Measurements from ENCODE around the gene GFM1. TPM values are rescaled to one million over a fixed set of nuclear protein-coding genes. Genes with fewer than 3 reads are reported as not detected.
A peak's percentile ranks its signal among the peaks of the same experiment; 100 is the strongest.

GFM1 gene
- total RNA-seq, 1 experiment from 2014 or later = 44.5 TPM

DNA sequence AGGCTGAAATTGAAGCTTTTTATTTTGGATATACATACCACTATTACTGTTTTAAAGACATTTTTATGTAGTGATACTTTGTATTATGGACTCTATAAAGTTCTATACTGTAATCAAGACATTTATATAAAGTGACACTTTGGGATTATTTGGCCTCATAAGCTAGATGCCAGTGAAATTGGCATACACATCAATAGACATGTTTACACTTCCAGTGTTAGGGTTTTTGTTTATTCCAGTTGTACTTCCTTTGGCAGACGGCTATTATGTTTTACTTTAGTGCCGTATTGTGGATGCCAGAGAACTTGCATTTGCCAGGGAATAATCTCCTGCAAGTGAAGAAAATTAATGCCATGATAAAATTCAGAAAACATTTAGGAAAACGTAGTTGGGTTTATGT lies 22.1 kb downstream of the GFM1 start:
- Mint-ChIP-seq H3K4me3 (no peak overlapping the region), H3K27ac (no peak overlapping the region), H3K36me3 (peaks cover 23% of the 10 kb centered on the region), H3K27me3 (ENCODE audit: low read depth) (no peaks in the 10 kb centered on the region), H3K9me3 (no peaks in the 10 kb centered on the region), H3K4me1 (peaks cover 6% of the 10 kb centered on the region; the same call in 1 of the 2 replicates)
- ATAC-seq (no peak), DNase-seq (ENCODE audit: low spot score) (no peak)
- POLR2A ChIA-PET = no interaction called here
- CTCF ChIA-PET = no interaction called here
- no peak for TF ChIP-seq ZNF671 (CRISPR knock-in tag; IDR thresholded peaks at IDR 0.05)
- TF ChIP-seq, protein P1, sequence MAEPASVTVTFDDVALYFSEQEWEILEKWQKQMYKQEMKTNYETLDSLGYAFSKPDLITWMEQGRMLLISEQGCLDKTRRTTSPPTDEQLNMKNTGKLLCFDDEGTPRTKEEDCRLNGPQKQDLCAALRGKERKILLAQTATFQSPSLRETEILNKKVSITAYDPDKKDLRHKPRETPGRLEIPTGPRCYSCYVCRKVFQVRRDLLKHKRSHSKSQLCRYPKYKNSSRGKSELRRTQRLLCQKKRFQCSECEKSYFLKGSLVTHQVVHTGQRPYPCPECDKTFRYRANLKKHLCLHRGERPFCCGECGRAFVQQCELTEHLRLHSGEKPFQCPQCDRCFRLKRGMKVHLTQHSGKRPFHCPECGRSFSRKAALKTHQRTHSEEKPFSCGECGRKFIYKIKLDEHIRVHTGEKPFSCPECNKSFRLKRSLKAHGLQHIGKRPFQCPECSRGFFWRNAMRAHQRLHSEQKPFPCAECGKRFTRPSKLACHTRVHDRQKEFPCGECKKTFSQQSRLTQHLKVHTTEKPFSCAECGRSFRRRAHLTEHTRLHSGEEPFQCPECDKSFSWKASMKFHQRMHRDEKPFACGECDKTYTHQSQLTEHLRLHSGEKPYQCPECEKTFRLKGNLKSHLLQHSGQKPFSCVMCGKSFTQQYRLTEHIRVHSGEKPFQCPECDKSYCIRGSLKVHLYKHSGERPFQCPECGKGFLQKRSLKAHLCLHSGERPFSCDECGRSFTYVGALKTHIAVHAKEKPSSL (CRISPR knock-in tag; conservative IDR thresholded peaks at IDR 0.05) = no peak

DNA sequence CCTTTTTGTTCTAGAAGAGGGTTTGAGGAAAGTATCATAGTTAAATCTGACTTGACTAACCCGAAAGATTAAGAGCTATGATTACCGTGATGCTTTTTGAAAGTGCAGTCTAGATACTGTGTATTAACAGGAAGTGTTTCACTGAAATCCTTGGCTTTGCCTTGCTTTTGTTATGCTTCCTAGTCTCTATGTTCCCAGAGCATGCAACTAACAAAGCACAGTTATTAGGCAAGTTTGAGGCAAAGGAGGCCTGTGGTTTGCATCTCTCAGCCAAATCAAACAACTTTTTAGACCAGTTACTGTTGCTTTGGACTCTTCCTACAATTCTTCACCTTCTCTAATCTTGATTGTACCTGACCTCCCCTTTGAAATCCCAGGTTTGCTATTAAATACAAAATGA lies 24.2 kb downstream of the GFM1 start:
- Mint-ChIP-seq H3K4me3 (no peak overlapping the region), H3K27ac (no peak overlapping the region), H3K4me1 (peaks cover 17% of the 10 kb centered on the region), H3K27me3 (ENCODE audit: low read depth) (no peaks in the 10 kb centered on the region), H3K9me3 (no peaks in the 10 kb centered on the region), H3K36me3 (peaks cover 20% of the 10 kb centered on the region)
- POLR2A ChIA-PET = interaction anchor here (0.6 kb wide), 1 partner anchor 1065 kb away, joined by 6 read pairs; no protein-coding TSS in a partner anchor
- CTCF ChIA-PET = interaction anchor here (0.6 kb wide), 1 partner anchor 9 kb away, joined by 4 read pairs; no protein-coding TSS in a partner anchor
- no peak for DNase-seq (ENCODE audit: low spot score)
- no peak for ATAC-seq
- TF ChIP-seq ETV6 (CRISPR knock-in tag; IDR thresholded peaks at IDR 0.05) (no peak), MXD4 (CRISPR knock-in tag; IDR thresholded peaks at IDR 0.05; ENCODE audit: borderline replicate concordance) (no peak)
- TF ChIP-seq, protein P2, sequence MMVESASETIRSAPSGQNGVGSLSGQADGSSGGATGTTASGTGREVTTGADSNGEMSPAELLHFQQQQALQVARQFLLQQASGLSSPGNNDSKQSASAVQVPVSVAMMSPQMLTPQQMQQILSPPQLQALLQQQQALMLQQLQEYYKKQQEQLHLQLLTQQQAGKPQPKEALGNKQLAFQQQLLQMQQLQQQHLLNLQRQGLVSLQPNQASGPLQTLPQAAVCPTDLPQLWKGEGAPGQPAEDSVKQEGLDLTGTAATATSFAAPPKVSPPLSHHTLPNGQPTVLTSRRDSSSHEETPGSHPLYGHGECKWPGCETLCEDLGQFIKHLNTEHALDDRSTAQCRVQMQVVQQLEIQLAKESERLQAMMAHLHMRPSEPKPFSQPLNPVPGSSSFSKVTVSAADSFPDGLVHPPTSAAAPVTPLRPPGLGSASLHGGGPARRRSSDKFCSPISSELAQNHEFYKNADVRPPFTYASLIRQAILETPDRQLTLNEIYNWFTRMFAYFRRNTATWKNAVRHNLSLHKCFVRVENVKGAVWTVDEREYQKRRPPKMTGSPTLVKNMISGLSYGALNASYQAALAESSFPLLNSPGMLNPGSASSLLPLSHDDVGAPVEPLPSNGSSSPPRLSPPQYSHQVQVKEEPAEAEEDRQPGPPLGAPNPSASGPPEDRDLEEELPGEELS (CRISPR knock-in tag; IDR thresholded peaks at IDR 0.05) = no peak

DNA sequence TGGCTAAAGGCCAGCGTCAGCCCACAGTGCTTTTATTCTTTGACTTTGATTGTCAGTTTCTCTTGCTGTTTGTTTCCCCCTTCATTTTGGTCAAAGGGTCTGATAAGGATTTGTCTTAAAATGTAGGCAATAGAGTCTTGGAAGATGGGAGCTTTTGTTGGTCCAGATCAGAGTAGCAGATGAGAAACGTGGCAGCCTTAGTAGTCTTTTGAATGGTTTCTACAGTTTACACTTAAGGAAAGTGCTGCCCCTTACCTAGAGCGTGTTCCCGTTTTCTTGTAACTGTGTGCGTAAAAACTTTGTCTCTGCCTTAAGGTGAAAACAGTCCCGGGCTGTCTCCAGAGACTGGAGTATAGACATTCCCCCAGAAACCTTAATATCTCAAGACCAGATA lies 27.5 kb downstream of the GFM1 start:
- Mint-ChIP-seq H3K27me3 (ENCODE audit: low read depth) (no peaks in the 10 kb centered on the region), H3K36me3 (peaks cover 8% of the 10 kb centered on the region; the same call in 1 of the 2 replicates), H3K27ac (peak overlapping the region; percentile 90), H3K4me1 (peaks cover 17% of the 10 kb centered on the region), H3K9me3 (no peaks in the 10 kb centered on the region), H3K4me3 (peak overlapping the region; percentile 87)
- CTCF ChIA-PET = interaction anchor here (0.6 to 1.5 kb wide), 17 partner anchors 11 to 1065 kb away, joined by 3 to 25 read pairs (median 4); partner anchors contain the start of genes GFM1 and MLF1
- POLR2A ChIA-PET = interaction anchor here (1.0 kb wide), 1 partner anchor 28 kb away, joined by 3 read pairs; the partner anchor contains the start of gene GFM1
- TF ChIP-seq, protein P3, sequence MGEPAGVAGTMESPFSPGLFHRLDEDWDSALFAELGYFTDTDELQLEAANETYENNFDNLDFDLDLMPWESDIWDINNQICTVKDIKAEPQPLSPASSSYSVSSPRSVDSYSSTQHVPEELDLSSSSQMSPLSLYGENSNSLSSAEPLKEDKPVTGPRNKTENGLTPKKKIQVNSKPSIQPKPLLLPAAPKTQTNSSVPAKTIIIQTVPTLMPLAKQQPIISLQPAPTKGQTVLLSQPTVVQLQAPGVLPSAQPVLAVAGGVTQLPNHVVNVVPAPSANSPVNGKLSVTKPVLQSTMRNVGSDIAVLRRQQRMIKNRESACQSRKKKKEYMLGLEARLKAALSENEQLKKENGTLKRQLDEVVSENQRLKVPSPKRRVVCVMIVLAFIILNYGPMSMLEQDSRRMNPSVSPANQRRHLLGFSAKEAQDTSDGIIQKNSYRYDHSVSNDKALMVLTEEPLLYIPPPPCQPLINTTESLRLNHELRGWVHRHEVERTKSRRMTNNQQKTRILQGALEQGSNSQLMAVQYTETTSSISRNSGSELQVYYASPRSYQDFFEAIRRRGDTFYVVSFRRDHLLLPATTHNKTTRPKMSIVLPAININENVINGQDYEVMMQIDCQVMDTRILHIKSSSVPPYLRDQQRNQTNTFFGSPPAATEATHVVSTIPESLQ (CRISPR knock-in tag; IDR thresholded peaks at IDR 0.05) = no peak
- ATAC-seq (no peak; the same call in 1 of the 2 replicates), DNase-seq (ENCODE audit: low spot score) (no peak)

DNA sequence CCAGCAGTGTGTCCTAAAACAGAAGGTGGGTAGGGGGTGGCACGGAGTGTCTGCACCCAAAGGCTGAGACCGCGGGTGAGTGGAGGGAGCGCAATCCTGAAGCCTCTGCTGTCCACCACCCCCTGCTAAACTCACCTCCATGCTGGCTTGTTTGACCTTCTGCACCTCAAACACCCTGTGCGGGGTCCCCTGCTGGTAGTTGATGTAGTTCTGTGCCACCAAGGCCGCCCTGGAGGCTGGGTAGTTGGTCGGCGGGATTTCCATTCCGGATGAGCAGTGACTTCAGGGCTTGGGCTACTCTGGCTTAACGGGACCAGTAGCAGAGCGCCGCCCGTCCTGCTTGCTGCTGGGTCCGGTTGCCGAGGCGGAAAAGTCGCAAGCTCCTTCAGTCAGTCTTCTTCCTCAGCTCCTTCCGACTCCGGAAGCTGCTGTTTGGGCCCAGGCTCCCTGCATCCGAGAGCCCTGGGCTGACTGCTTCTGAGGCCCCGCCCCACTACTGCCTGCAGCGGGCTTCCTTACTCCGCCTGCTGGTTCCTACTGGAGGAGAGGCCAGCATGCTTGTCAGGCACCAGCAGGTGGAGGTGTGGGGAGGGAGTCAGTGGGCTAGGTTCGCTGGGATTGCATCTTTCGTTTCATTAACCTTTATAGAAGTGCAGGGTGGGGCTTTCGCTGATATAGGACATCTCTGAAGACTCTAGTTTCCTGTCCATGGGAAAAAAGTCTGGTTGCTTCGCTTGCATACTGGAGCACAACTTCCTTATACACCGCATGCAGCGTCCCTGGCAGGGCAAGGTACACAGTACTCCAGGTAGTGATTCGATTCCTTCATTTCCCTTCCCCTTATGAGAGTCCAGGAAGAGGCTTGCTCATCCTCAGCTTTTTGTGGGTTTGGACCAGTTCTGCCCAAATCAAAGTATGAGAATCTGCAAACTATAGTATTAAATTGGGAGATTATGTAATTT lies 28.2 kb downstream of the GFM1 start, which contains the start of gene LXN:
LXN (minus strand) TSS at position 434 of the 962 bp plus-strand sequence; CDS start at position 264, 170 bp downstream.
- H3K4me1 Mint-ChIP-seq = peaks cover 17% of the 10 kb centered on the region
- no peaks in the 10 kb centered on the region for H3K27me3 Mint-ChIP-seq (ENCODE audit: low read depth)
- ChIA-PET POLR2A (interaction anchor here (1.0 kb wide), 1 partner anchor 28 kb away, joined by 3 read pairs; the partner anchor contains the start of gene GFM1), CTCF (interaction anchor here (0.6 to 1.5 kb wide), 17 partner anchors 11 to 1066 kb away, joined by 3 to 25 read pairs (median 4); partner anchors contain the start of genes GFM1 and MLF1)
- DNase-seq (ENCODE audit: low spot score) (peak; percentile 95), ATAC-seq (peak; percentile 99)
- peak within 1 kb of the TSS; percentile 87 for H3K4me3 Mint-ChIP-seq
- peak within 1 kb of the TSS; percentile 94 for H3K27ac Mint-ChIP-seq
- no peaks in the 10 kb centered on the region for H3K9me3 Mint-ChIP-seq
- peaks cover 9% of the 10 kb centered on the region; the same call in 1 of the 2 replicates for H3K36me3 Mint-ChIP-seq
- TF ChIP-seq, protein P4, sequence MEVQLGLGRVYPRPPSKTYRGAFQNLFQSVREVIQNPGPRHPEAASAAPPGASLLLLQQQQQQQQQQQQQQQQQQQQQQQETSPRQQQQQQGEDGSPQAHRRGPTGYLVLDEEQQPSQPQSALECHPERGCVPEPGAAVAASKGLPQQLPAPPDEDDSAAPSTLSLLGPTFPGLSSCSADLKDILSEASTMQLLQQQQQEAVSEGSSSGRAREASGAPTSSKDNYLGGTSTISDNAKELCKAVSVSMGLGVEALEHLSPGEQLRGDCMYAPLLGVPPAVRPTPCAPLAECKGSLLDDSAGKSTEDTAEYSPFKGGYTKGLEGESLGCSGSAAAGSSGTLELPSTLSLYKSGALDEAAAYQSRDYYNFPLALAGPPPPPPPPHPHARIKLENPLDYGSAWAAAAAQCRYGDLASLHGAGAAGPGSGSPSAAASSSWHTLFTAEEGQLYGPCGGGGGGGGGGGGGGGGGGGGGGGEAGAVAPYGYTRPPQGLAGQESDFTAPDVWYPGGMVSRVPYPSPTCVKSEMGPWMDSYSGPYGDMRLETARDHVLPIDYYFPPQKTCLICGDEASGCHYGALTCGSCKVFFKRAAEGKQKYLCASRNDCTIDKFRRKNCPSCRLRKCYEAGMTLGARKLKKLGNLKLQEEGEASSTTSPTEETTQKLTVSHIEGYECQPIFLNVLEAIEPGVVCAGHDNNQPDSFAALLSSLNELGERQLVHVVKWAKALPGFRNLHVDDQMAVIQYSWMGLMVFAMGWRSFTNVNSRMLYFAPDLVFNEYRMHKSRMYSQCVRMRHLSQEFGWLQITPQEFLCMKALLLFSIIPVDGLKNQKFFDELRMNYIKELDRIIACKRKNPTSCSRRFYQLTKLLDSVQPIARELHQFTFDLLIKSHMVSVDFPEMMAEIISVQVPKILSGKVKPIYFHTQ (CRISPR knock-in tag; IDR thresholded peaks at IDR 0.05) = no peak
- TF ChIP-seq ZNF121 (CRISPR knock-in tag; IDR thresholded peaks at IDR 0.05) (no peak), NR2C2 (CRISPR knock-in tag; IDR thresholded peaks at IDR 0.05) (no peak), NFE2L1 (CRISPR knock-in tag; IDR thresholded peaks at IDR 0.05) (no peak), GRHL2 (CRISPR knock-in tag; IDR thresholded peaks at IDR 0.05; ENCODE audit: insufficient replicate concordance, severe bottlenecking) (no peak), ESRRA (CRISPR knock-in tag; IDR thresholded peaks at IDR 0.05; ENCODE audit: borderline replicate concordance) (0 out of 2 replicates have a peak, but pooled peaks have one; percentile 38)
- TF ChIP-seq, protein P5, sequence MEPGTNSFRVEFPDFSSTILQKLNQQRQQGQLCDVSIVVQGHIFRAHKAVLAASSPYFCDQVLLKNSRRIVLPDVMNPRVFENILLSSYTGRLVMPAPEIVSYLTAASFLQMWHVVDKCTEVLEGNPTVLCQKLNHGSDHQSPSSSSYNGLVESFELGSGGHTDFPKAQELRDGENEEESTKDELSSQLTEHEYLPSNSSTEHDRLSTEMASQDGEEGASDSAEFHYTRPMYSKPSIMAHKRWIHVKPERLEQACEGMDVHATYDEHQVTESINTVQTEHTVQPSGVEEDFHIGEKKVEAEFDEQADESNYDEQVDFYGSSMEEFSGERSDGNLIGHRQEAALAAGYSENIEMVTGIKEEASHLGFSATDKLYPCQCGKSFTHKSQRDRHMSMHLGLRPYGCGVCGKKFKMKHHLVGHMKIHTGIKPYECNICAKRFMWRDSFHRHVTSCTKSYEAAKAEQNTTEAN (CRISPR knock-in tag; IDR thresholded peaks at IDR 0.05) = no peak
- TF ChIP-seq, protein P6, sequence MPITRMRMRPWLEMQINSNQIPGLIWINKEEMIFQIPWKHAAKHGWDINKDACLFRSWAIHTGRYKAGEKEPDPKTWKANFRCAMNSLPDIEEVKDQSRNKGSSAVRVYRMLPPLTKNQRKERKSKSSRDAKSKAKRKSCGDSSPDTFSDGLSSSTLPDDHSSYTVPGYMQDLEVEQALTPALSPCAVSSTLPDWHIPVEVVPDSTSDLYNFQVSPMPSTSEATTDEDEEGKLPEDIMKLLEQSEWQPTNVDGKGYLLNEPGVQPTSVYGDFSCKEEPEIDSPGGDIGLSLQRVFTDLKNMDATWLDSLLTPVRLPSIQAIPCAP (CRISPR knock-in tag; IDR thresholded peaks at IDR 0.05) = no peak
